Suprapubic skin (tissue), 4 donors: ENCODE results near the gene SPATC1L. TPM values are rescaled to one million over a fixed set of nuclear protein-coding genes. Genes with fewer than 3 reads are reported as not detected.

Experiments used
- DNase-seq, 2 donors: peaks; one replicate each; pipeline ENCODE4 v3.0.0-alpha.2; 2019; ENCODE audit warnings: low spot score in 2 of 2
- H3K27ac ChIP-seq: fragments of 200-600 bp; sonication (generic); one replicate; pipeline ENCODE4 v1.5.1; 2019
- H3K27me3 ChIP-seq: fragments of 200-600 bp; sonication (generic); one replicate; pipeline ENCODE4 v1.5.1; 2019
- H3K36me3 ChIP-seq: fragments of 200-600 bp; sonication (generic); one replicate; pipeline ENCODE4 v1.5.1; 2019
- H3K4me1 ChIP-seq: fragments of 200-600 bp; sonication (generic); one replicate; pipeline ENCODE4 v1.5.1; 2019
- H3K4me3 ChIP-seq: fragments of 200-600 bp; sonication (generic); one replicate; pipeline ENCODE4 v1.5.1; 2019; ENCODE audit warnings: mild to moderate bottlenecking
- H3K9me3 ChIP-seq: fragments of 200-600 bp; sonication (generic); one replicate; pipeline ENCODE4 v1.5.1; 2019
- CTCF ChIP-seq, 2 donors: fragments of 200-600 bp in 1 of 2; fragments of 450-650 bp in 1 of 2; sonication (generic) in 1 of 2; IDR thresholded peaks; one replicate each; pipeline ENCODE4 v1.5.1; 2016 to 2019; ENCODE audit warnings: antibody characterized with exemption in 2 of 2, mild to moderate bottlenecking in 1 of 2, moderate library complexity in 1 of 2
- EP300 ChIP-seq: sonication (generic); formaldehyde crosslinking; IDR thresholded peaks from one replicate; pipeline ENCODE4 v1.6.1; 2017; ENCODE audit warnings: antibody characterized with exemption
- POLR2A ChIP-seq, 2 donors: fragments of 450-650 bp; IDR thresholded peaks; one replicate each; pipeline ENCODE4 v1.6.1; 2017; ENCODE audit warnings: antibody characterized with exemption in 2 of 2, mild to moderate bottlenecking in 2 of 2, moderate library complexity in 2 of 2
- POLR2AphosphoS5 ChIP-seq, 3 donors: sonication (generic); formaldehyde crosslinking; IDR thresholded peaks; one replicate each; pipeline ENCODE4 v1.6.1; 2017; ENCODE audit warnings: antibody characterized with exemption in 3 of 3
- WGBS: methylation state at CpG from one replicate; pipeline ENCODE4 v1.1.5; 2018; 5-methylcytosine and 5-hydroxymethylcytosine counted together
- total RNA-seq, 4 donors: library from RNA; depleted of rRNA; stranded (reverse); fragments of >200 nt; gene quantifications; one replicate each; pipeline ENCODE4 v1.1.0, GENCODE V29; 2016

SPATC1L gene
- total RNA-seq, 4 donors from 2014 or later = 2.5 to 15.0 (median 6.9) TPM

GRCh38 chr21:46210378-46211136 is 26.3 kb upstream of the SPATC1L start:
- Histone ChIP-seq H3K36me3 (peaks cover 91% of the 10 kb centered on the region), H3K27ac (no peak overlapping the region), H3K4me3 (no peak overlapping the region), H3K4me1 (no peaks in the 10 kb centered on the region), H3K9me3 (no peaks in the 10 kb centered on the region), H3K27me3 (no peaks in the 10 kb centered on the region)
- no peak for TF ChIP-seq EP300
- no peak for TF ChIP-seq POLR2A (IDR thresholded peaks at IDR 0.05)
- TF ChIP-seq CTCF (IDR thresholded peaks at IDR 0.05) = no peak
- no peak for TF ChIP-seq POLR2AphosphoS5 (IDR thresholded peaks at IDR 0.05)
- WGBS = 91% methylated on average over 4 of the region's 16 CpGs
- DNase-seq = peak in 1 of 2 donors; percentile 54

- no peaks in the 10 kb centered on the region for H3K9me3 ChIP-seq
- no peak for TF ChIP-seq POLR2A (IDR thresholded peaks at IDR 0.05)
- TF ChIP-seq EP300 = no peak
- TF ChIP-seq CTCF (IDR thresholded peaks at IDR 0.05) = no peak
- TF ChIP-seq POLR2AphosphoS5 (IDR thresholded peaks at IDR 0.05) = no peak
- H3K36me3 ChIP-seq = peaks cover 91% of the 10 kb centered on the region
- WGBS = 93% methylated on average over 14 of the region's 23 CpGs
- peak in 1 of 2 donors; percentile 56 for DNase-seq
- H3K4me3 ChIP-seq = no peak overlapping the region
- H3K27ac ChIP-seq = no peak overlapping the region
- H3K27me3 ChIP-seq = no peaks in the 10 kb centered on the region
- no peaks in the 10 kb centered on the region for H3K4me1 ChIP-seq
Observed at GRCh38 chr21:46208761-46209721, 24.8 kb upstream of the SPATC1L start.

- Histone ChIP-seq H3K9me3 (no peaks in the 10 kb centered on the region), H3K27me3 (no peaks in the 10 kb centered on the region), H3K27ac (no peak overlapping the region), H3K36me3 (peaks cover 92% of the 10 kb centered on the region), H3K4me3 (no peak overlapping the region), H3K4me1 (no peaks in the 10 kb centered on the region)
- TF ChIP-seq POLR2AphosphoS5 (IDR thresholded peaks at IDR 0.05) (no peak), POLR2A (IDR thresholded peaks at IDR 0.05) (no peak), EP300 (no peak), CTCF (IDR thresholded peaks at IDR 0.05) (no peak)
- DNase-seq = peak in 1 of 2 donors; percentile 50
- 91% methylated on average over 4 of the region's 27 CpGs for WGBS
Observed at GRCh38 chr21:46207920-46208591, 23.8 kb upstream of the SPATC1L start.

- H3K27ac ChIP-seq = no peak overlapping the region
- whole genome bisulfite sequencing = 97% methylated on average over 9 of the region's 21 CpGs
- TF ChIP-seq POLR2A (IDR thresholded peaks at IDR 0.05) = no peak
- TF ChIP-seq EP300 = no peak
- TF ChIP-seq CTCF (IDR thresholded peaks at IDR 0.05) = no peak
- TF ChIP-seq POLR2AphosphoS5 (IDR thresholded peaks at IDR 0.05) = no peak
- peak in 1 of 2 donors; percentile 48 for DNase-seq
- H3K9me3 ChIP-seq = no peaks in the 10 kb centered on the region
- H3K4me1 ChIP-seq = no peaks in the 10 kb centered on the region
- peaks cover 91% of the 10 kb centered on the region for H3K36me3 ChIP-seq
- H3K27me3 ChIP-seq = no peaks in the 10 kb centered on the region
- no peak overlapping the region for H3K4me3 ChIP-seq
Observed at GRCh38 chr21:46207006-46207919, 23.0 kb upstream of the SPATC1L start.
